HT-29 (cell line): ENCODE measurements around the gene PKHD1. TPM values are rescaled to one million over a fixed set of nuclear protein-coding genes. Genes with fewer than 3 reads are reported as not detected.

Experiments
- DNase-seq: peaks from one replicate; pipeline ENCODE4 v3.0.0-alpha.2; 2015; ENCODE audit warnings: low spot score
- total RNA-seq: library from RNA; depleted of rRNA; stranded (reverse); fragments of >200 nt; shearing (Covaris generic); gene quantifications from 2 replicates; pipeline ENCODE4 v1.2.3, GENCODE V29; 2014

Gene PKHD1
- total RNA-seq, 1 experiment from 2014 or later: 0.10 TPM

- peak; percentile 70 for DNase-seq
These were observed 468.9 kb downstream of the PKHD1 start for GRCh38 chr6:51618563-51618962.

- no peak for DNase-seq
These were observed 469.7 kb downstream of the PKHD1 start for GRCh38 chr6:51617751-51618150.

GRCh38 chr6:51616243-51616642 lies 471.2 kb downstream of the PKHD1 start:
- DNase-seq: no peak

- no peak for DNase-seq
These were observed 472.7 kb downstream of the PKHD1 start for GRCh38 chr6:51614725-51615124.

- DNase-seq: no peak
These were observed 473.9 kb downstream of the PKHD1 start for GRCh38 chr6:51613558-51613957.

GRCh38 chr6:51608932-51609331 lies 478.5 kb downstream of the PKHD1 start:
- no peak for DNase-seq

- DNase-seq: no peak
These were observed 479.0 kb downstream of the PKHD1 start for GRCh38 chr6:51608383-51608782.

GRCh38 chr6:51600514-51600913 lies 486.9 kb downstream of the PKHD1 start:
- no peak for DNase-seq

GRCh38 chr6:51598171-51598570 lies 489.2 kb downstream of the PKHD1 start:
- no peak for DNase-seq

- no peak for DNase-seq
These were observed 492.4 kb downstream of the PKHD1 start for GRCh38 chr6:51594981-51595380.

- DNase-seq: no peak
These were observed 502.1 kb downstream of the PKHD1 start for GRCh38 chr6:51585264-51585663.

GRCh38 chr6:51584163-51584562 lies 503.2 kb downstream of the PKHD1 start:
- no peak for DNase-seq

GRCh38 chr6:51578994-51579393 lies 508.4 kb downstream of the PKHD1 start:
- DNase-seq: no peak

- no peak for DNase-seq
These were observed 509.1 kb downstream of the PKHD1 start for GRCh38 chr6:51578362-51578761.

GRCh38 chr6:51574040-51574439 lies 513.4 kb downstream of the PKHD1 start:
- no peak for DNase-seq

GRCh38 chr6:51571168-51571567 lies 516.2 kb downstream of the PKHD1 start:
- DNase-seq: no peak

- no peak for DNase-seq
These were observed 517.1 kb downstream of the PKHD1 start for GRCh38 chr6:51570168-51570921.

- no peak for DNase-seq
These were observed 517.8 kb downstream of the PKHD1 start for GRCh38 chr6:51569594-51569993.

- DNase-seq: no peak
These were observed 518.6 kb downstream of the PKHD1 start for GRCh38 chr6:51568771-51569170.

GRCh38 chr6:51565472-51565871 lies 521.9 kb downstream of the PKHD1 start:
- no peak for DNase-seq
